ENCODE results near the gene KCNK13.

Gene KCNK13

DNA sequence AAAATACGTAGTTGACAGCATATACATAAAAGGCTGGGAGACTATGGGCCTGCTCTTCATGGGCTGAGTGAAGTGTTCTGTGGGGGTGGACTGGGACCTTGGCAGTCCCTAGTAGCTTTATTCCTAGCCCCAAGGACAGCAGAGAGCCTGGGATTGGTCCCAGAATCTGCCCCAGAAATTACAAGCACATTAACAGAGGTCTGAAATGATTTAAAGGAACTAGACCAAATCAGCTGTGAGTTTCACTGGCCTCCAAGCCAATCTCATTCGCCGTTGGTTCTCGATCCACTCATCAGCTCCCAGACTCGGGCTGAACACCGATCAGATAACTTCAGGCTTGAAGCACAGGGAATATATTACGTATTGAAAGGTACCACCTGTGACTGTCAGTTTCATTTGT is 117.6 kb downstream of the KCNK13 start:
- TF ChIP-seq, protein P1, sequence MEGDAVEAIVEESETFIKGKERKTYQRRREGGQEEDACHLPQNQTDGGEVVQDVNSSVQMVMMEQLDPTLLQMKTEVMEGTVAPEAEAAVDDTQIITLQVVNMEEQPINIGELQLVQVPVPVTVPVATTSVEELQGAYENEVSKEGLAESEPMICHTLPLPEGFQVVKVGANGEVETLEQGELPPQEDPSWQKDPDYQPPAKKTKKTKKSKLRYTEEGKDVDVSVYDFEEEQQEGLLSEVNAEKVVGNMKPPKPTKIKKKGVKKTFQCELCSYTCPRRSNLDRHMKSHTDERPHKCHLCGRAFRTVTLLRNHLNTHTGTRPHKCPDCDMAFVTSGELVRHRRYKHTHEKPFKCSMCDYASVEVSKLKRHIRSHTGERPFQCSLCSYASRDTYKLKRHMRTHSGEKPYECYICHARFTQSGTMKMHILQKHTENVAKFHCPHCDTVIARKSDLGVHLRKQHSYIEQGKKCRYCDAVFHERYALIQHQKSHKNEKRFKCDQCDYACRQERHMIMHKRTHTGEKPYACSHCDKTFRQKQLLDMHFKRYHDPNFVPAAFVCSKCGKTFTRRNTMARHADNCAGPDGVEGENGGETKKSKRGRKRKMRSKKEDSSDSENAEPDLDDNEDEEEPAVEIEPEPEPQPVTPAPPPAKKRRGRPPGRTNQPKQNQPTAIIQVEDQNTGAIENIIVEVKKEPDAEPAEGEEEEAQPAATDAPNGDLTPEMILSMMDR (IDR thresholded peaks at IDR 0.05; ENCODE audit: borderline replicate concordance, control extremely low read depth, extremely low read depth, insufficient read depth, missing control alignments) = no peak
- in situ Hi-C loops (cut with MboI; ENCODE audit: low sequenced_read_pairs, unreplicated experiment) = no loop called here
- DNase-seq (ENCODE audit: low spot score) = no peak

DNA sequence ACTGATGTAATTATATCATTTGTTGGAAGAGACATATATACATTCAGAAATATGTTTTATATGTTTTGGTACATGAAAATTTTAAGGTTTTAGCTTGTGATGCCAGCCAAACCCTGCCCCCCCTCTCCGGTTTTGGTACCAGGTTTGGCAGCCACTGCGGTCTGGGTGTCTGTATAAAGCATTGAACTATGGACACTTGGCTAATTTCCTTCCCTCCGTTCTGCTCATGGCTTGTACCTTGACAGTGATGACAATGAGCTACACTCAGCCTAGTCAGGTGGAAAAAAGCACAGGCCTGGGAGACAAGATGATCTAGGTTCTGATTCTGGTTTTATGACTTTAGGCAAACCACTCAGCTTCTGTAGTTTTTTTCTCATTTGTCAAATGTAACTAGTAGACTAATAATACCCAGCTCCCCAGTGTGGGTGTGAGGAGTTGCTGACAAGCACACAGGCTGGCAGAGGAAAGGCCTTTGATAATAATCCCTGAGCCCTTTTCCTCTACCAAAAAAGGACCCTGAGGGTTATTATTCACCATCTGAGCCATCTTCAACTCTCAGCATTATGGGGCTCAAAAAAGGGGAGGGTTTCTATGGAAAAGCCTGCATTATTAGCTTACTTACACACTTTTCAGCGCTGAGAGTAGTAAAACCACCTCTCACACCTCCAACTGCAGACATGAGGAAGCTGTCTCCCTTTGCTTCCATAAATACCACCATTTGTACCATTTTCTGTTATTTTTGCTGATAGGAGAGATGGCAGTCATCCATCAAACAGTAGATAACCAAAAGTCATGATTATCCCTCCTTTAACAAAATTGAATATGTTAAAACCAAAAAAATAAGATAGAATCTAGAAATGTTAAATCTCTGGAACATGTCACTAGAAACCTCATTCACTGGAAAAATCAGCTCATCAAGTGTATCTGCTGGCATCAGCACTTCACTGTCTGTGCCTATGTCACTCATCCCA is 118.3 kb downstream of the KCNK13 start:
- in situ Hi-C loops (cut with MboI; ENCODE audit: low sequenced_read_pairs, unreplicated experiment) = no loop called here

DNA sequence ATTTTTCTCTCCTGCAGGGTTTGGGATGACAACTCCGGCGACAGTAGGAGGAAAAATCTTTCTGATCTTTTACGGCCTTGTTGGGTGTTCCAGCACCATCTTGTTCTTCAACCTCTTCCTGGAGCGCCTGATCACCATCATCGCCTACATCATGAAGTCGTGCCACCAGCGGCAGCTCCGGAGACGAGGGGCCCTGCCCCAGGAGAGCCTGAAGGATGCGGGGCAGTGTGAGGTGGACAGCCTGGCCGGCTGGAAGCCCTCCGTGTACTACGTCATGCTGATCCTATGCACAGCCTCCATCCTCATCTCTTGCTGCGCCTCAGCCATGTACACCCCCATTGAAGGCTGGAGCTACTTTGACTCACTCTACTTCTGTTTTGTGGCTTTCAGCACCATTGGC is 122.3 kb downstream of the KCNK13 start:
- in situ Hi-C loops (cut with MboI; ENCODE audit: low sequenced_read_pairs, unreplicated experiment) = no loop called here
- TF ChIP-seq, protein P1 (IDR thresholded peaks at IDR 0.05; ENCODE audit: borderline replicate concordance, control extremely low read depth, extremely low read depth, insufficient read depth, missing control alignments) = no peak
- no peak for DNase-seq (ENCODE audit: low spot score)

More for the DNA sequence above, 118.3 kb downstream of the KCNK13 start:
- no peak for DNase-seq (ENCODE audit: low spot score)
- TF ChIP-seq, protein P1 (IDR thresholded peaks at IDR 0.05; ENCODE audit: borderline replicate concordance, control extremely low read depth, extremely low read depth, insufficient read depth, missing control alignments) = no peak

DNA sequence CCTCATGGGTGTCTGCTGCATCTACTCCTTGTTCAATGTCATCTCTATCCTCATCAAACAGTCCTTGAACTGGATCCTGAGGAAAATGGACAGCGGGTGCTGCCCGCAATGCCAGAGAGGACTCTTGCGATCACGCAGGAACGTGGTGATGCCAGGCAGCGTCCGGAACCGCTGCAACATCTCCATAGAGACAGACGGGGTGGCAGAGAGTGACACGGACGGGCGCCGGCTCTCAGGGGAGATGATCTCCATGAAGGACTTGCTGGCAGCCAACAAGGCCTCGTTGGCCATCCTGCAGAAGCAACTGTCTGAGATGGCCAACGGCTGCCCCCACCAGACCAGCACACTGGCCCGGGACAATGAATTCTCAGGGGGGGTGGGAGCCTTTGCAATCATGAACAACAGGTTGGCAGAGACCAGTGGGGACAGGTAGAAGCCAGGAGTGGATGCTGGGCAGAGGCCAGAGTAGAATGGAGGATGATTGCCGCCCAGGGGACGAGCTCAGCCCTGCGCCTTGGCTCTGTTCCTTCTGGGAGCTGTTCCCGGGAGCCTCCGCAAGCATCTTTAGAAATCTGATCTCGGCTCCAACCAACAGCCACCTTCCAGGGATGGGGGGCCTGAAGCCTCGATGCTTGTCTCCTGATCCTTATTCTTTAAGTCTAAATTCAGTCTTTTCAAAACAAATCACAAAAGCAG is 122.9 kb downstream of the KCNK13 start:
- TF ChIP-seq, protein P1 (IDR thresholded peaks at IDR 0.05; ENCODE audit: borderline replicate concordance, control extremely low read depth, extremely low read depth, insufficient read depth, missing control alignments) = no peak
- DNase-seq (ENCODE audit: low spot score) = no peak
- in situ Hi-C loops (cut with MboI; ENCODE audit: low sequenced_read_pairs, unreplicated experiment) = no loop called here

DNA sequence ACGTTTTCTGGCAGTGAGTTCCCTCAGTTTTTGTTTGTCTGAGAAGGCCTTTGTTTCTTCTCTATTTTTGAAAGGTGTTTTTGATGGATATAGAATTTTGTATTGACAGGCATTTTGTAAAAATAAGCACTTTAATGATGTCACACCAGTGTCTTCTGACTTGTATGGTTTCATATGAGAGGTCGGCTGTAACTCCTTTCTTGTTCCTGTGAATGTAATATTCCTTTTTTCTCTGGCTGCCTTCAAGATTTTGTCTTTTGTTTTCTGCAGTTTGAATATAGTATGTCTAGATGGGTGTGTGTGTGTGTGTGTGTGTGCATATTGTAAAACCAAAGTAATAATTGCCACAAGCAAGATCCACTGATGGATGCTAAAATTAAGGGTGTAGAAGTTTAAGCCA is 126.8 kb downstream of the KCNK13 start:
- TF ChIP-seq, protein P1 (IDR thresholded peaks at IDR 0.05; ENCODE audit: borderline replicate concordance, control extremely low read depth, extremely low read depth, insufficient read depth, missing control alignments) = no peak
- no peak for DNase-seq (ENCODE audit: low spot score)
- in situ Hi-C loops (cut with MboI; ENCODE audit: low sequenced_read_pairs, unreplicated experiment) = no loop called here

DNA sequence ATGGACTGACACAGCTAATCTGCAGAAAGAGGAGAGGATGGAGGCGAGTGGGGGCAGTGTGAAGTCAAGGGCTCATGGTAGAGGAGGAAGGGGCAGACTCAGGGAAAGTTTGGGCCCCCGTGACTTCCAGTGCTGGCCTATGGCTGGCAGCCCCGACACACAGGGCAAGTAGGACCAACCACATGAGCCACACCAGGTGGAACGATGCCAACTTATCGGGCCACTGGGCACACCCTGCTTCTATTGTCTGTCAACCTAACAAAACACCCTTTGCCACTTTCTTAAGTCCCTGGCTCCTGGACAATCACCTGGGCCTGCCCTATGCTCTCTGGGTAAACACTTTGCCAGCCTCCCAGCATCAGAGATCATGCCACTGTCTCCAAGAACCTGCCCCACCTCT is 129.4 kb downstream of the KCNK13 start:
- DNase-seq (ENCODE audit: low spot score) = no peak
- in situ Hi-C loops (cut with MboI; ENCODE audit: low sequenced_read_pairs, unreplicated experiment) = no loop called here
- TF ChIP-seq, protein P1 (IDR thresholded peaks at IDR 0.05; ENCODE audit: borderline replicate concordance, control extremely low read depth, extremely low read depth, insufficient read depth, missing control alignments) = no peak
